Peyer's patch (tissue), 4 donors: Measurements from ENCODE around the gene VSIG10L2. TPM values are rescaled to one million over a fixed set of nuclear protein-coding genes. Genes with fewer than 3 reads are reported as not detected.

Experiments used
- DNase-seq, 3 donors: peaks; one replicate each; pipeline ENCODE4 v3.0.0-alpha.2; 2017 to 2019
- H3K27ac ChIP-seq, 4 donors: fragments of 200-600 bp; sonication (generic); one replicate each; pipeline ENCODE4 v1.5.1; 2016 to 2019
- H3K27me3 ChIP-seq, 2 donors: fragments of 200-600 bp; sonication (generic); one replicate each; pipeline ENCODE4 v1.5.1; 2019
- H3K36me3 ChIP-seq, 3 donors: fragments of 200-600 bp; sonication (generic); one replicate each; pipeline ENCODE4 v1.5.1; 2016 to 2019
- H3K4me1 ChIP-seq, 4 donors: fragments of 200-600 bp; sonication (generic); one replicate each; pipeline ENCODE4 v1.5.1; 2016 to 2019
- H3K4me3 ChIP-seq, 4 donors: fragments of 200-600 bp; sonication (generic); 1 replicate in 3 of 4; 2 replicates in 1 of 4; pipeline ENCODE4 v1.5.1; 2016 to 2019; ENCODE audit warnings: mild to moderate bottlenecking in 1 of 4
- H3K9me3 ChIP-seq, 4 donors: fragments of 200-600 bp; sonication (generic); one replicate each; pipeline ENCODE4 v1.5.1; 2016 to 2019; ENCODE audit warnings: mild to moderate bottlenecking in 1 of 4
- POLR2A ChIP-seq, 2 donors: fragments of 450-650 bp; IDR thresholded peaks; one replicate each; pipeline ENCODE4 v1.5.1; 2017; ENCODE audit warnings: antibody characterized with exemption in 2 of 2, mild to moderate bottlenecking in 2 of 2, moderate library complexity in 2 of 2
- total RNA-seq, 4 donors: library from RNA; depleted of rRNA; stranded (reverse); fragments of >200 nt; gene quantifications; one replicate each; pipeline ENCODE4 v1.1.0, GENCODE V29; 2016
- TF ChIP-seq, protein P1 (sequence below), 6 experiments: fragments of 450-650 bp in 4 of 6; fragments of 200-600 bp in 2 of 6; sonication (generic) in 1 of 6; IDR thresholded peaks; one replicate each; pipeline ENCODE4 v1.5.1; 2017 to 2019; ENCODE audit warnings: antibody characterized with exemption in 6 of 6, mild to moderate bottlenecking in 3 of 6, moderate library complexity in 1 of 6

The VSIG10L2 gene
- total RNA-seq, 4 donors from 2014 or later: not detected

DNA sequence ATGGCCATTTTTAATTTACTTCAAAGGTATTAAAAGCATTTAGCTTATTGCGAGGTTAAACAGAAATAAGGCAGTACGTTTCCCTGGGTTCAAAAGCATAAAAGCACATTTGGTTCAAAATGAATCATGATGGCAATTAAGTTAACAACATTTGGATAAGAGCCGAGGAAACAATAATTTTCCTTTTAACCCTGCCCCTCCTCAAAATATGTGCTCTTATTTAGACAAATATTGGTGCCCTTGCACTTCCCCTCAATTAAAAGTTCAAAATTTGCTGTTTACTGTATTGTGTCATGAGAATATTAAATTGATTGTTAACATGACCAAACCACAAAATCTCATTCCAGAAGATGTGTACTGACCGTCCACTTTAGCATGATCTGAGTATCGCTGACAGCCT, 48.7 kb downstream of the VSIG10L2 start:
- H3K4me3 ChIP-seq: no peak overlapping the region
- TF ChIP-seq, protein P1, sequence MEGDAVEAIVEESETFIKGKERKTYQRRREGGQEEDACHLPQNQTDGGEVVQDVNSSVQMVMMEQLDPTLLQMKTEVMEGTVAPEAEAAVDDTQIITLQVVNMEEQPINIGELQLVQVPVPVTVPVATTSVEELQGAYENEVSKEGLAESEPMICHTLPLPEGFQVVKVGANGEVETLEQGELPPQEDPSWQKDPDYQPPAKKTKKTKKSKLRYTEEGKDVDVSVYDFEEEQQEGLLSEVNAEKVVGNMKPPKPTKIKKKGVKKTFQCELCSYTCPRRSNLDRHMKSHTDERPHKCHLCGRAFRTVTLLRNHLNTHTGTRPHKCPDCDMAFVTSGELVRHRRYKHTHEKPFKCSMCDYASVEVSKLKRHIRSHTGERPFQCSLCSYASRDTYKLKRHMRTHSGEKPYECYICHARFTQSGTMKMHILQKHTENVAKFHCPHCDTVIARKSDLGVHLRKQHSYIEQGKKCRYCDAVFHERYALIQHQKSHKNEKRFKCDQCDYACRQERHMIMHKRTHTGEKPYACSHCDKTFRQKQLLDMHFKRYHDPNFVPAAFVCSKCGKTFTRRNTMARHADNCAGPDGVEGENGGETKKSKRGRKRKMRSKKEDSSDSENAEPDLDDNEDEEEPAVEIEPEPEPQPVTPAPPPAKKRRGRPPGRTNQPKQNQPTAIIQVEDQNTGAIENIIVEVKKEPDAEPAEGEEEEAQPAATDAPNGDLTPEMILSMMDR (IDR thresholded peaks at IDR 0.05): no peak
- TF ChIP-seq POLR2A (IDR thresholded peaks at IDR 0.05): no peak
- H3K4me1 ChIP-seq: no peaks in the 10 kb centered on the region
- DNase-seq: no peak
- no peaks in the 10 kb centered on the region for H3K27me3 ChIP-seq
- H3K36me3 ChIP-seq: no peaks in the 10 kb centered on the region
- H3K9me3 ChIP-seq: no peaks in the 10 kb centered on the region
- H3K27ac ChIP-seq: no peak overlapping the region

DNA sequence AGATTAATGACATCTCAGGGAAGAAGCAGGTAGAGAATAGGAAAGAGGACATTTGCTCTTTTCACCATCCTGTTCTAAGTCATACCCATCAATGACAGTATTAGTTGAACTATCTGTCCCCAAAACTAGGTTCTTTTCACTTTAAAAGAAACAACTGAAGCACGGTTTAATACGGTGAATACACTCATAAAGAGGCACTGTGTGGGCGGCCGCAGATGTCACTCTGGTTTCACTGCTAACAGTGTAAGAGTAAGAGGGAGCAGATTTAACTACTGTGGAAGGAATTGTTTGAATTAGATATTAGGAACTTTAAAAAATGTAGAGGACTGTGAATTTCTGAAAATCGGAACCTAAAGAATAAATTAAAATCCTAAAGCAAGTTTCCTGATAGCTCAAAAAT, 49.5 kb downstream of the VSIG10L2 start:
- Histone ChIP-seq H3K27me3 (no peaks in the 10 kb centered on the region), H3K27ac (no peak overlapping the region), H3K36me3 (no peaks in the 10 kb centered on the region), H3K4me1 (no peaks in the 10 kb centered on the region), H3K4me3 (no peak overlapping the region), H3K9me3 (no peaks in the 10 kb centered on the region)
- no peak for DNase-seq
- TF ChIP-seq, protein P1 (IDR thresholded peaks at IDR 0.05): no peak
- TF ChIP-seq POLR2A (IDR thresholded peaks at IDR 0.05): no peak

DNA sequence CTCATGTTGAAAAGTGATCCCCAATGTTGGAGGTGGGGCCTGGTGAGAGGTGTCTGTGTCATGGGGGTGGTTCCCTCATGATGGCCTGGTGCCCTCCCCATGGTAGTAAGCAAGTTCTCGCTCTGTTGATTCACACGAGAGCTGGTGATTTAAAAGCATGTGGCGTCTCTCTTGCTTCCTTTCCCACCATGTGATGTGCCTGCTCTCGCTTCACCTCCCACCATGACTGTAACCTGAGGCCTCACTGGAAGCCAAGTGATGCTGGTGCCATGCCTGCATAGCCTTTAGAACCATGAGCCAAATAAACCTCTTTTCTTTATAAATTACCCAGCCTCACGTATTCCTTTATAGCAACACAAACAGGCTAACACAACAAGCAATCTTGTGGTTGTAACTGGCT, 52.4 kb downstream of the VSIG10L2 start:
- Histone ChIP-seq H3K27me3 (no peaks in the 10 kb centered on the region), H3K27ac (no peak overlapping the region), H3K36me3 (no peaks in the 10 kb centered on the region), H3K4me3 (no peak overlapping the region), H3K9me3 (no peaks in the 10 kb centered on the region), H3K4me1 (no peaks in the 10 kb centered on the region)
- TF ChIP-seq, protein P1 (IDR thresholded peaks at IDR 0.05): no peak
- no peak for TF ChIP-seq POLR2A (IDR thresholded peaks at IDR 0.05)
- no peak for DNase-seq

DNA sequence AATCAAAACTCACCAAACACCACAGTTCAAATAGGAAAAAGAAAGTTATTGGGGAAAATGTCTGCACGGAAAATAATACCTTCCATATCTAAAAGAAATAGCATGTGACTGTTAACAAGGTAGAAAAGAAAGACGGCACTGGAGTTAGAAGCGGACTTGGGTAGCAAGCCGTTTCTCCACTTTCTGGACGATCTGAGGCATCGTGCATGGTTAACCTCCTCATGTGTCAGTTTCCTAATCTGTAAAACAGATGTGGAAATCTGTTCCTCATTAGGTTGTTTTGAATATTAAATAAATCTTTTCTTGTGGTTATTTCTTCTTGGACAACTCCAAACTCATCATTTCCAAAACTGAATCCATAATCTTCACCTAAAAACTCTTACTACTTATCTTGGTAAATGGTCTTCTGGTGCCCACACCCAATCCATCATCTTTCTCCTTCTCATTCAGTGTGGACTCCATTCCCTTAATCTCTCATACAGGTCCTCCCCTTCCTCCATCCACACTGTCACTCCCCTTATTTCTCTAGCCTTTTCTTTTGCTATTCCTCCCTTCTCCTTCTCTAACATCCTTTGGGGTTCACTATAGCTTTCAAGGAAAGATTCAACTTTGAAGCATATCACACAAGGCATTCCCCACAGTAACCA, 53.5 kb downstream of the VSIG10L2 start:
- Histone ChIP-seq H3K36me3 (no peaks in the 10 kb centered on the region), H3K4me1 (no peaks in the 10 kb centered on the region), H3K4me3 (no peak overlapping the region), H3K27me3 (no peaks in the 10 kb centered on the region), H3K9me3 (no peaks in the 10 kb centered on the region), H3K27ac (no peak overlapping the region)
- no peak for TF ChIP-seq POLR2A (IDR thresholded peaks at IDR 0.05)
- TF ChIP-seq, protein P1 (IDR thresholded peaks at IDR 0.05): no peak
- no peak for DNase-seq

DNA sequence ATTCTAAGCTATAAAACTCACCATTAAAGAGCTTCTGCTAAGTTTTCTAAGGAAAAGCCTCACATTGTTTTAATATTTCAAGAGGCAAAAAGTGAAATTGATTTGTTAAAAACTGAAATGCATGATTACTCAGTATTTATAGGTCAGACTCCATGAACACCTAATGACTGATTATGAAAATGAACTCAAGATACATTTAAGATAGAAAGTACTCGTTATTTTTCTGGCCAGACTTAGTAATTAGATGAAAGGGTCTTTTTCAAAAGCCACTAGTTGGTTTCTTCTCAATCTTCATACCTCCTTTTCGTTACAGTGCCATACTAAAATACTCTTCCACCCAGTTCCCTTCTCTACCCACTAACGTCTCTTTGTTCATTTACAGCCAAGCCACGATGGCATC, 56.3 kb downstream of the VSIG10L2 start:
- no peak overlapping the region for H3K4me3 ChIP-seq
- no peak for DNase-seq
- TF ChIP-seq POLR2A (IDR thresholded peaks at IDR 0.05): no peak
- TF ChIP-seq, protein P1 (IDR thresholded peaks at IDR 0.05): no peak
- H3K4me1 ChIP-seq: no peaks in the 10 kb centered on the region
- no peak overlapping the region for H3K27ac ChIP-seq
- no peaks in the 10 kb centered on the region for H3K36me3 ChIP-seq
- H3K9me3 ChIP-seq: no peaks in the 10 kb centered on the region
- H3K27me3 ChIP-seq: no peaks in the 10 kb centered on the region

Other genes starting within 250 kb of the VSIG10L2 start
- gene PATE1, start 199.8 kb upstream of the VSIG10L2 start, total RNA-seq: not detected
- not detected for gene PATE2, start 167.2 kb upstream of the VSIG10L2 start, total RNA-seq
- not detected for gene PATE3, start 157.9 kb upstream of the VSIG10L2 start, total RNA-seq
- not detected for gene PATE4, start 112.7 kb upstream of the VSIG10L2 start, total RNA-seq
- gene HYLS1, start 58.4 kb upstream of the VSIG10L2 start, total RNA-seq: 1 to 10 TPM in 3 of 4 donors, not detected in 1; 2.7 to 3.3 (median 2.8) TPM
- gene PUS3, start 42.8 kb upstream of the VSIG10L2 start, total RNA-seq: 1 to 10 TPM; 2.5 to 7.9 (median 5.8) TPM
- under 1 TPM in 1 of 4 donors, not detected in 3; 0.40 TPM for gene DDX25, start 41.5 kb upstream of the VSIG10L2 start, total RNA-seq
- gene CDON, start 116.8 kb downstream of the VSIG10L2 start, total RNA-seq: 1 to 10 TPM; 1.9 to 8.0 (median 3.8) TPM